Osteocyte (in vitro differentiated cells): Measurements from ENCODE around the gene ATXN1. TPM values are rescaled to one million over a fixed set of nuclear protein-coding genes. Genes with fewer than 3 reads are reported as not detected.

Source experiments
- DNase-seq: peaks from one replicate; pipeline ENCODE4 v3.0.0; 2021; ENCODE audit warnings: mixed read lengths; ENCODE audit not compliant: unreplicated experiment; ENCODE audit errors: extremely low spot score
- H3K27ac Mint-ChIP-seq: one replicate; pipeline ENCODE4 v1.8.0; 2021; ENCODE audit warnings: mild to moderate bottlenecking, mixed read lengths; ENCODE audit not compliant: unreplicated experiment
- H3K27me3 Mint-ChIP-seq: one replicate; pipeline ENCODE4 v1.8.0; 2021; ENCODE audit warnings: mixed read lengths; ENCODE audit not compliant: unreplicated experiment
- H3K36me3 Mint-ChIP-seq: one replicate; pipeline ENCODE4 v1.8.0; 2021; ENCODE audit warnings: mixed read lengths; ENCODE audit not compliant: unreplicated experiment
- H3K4me1 Mint-ChIP-seq: one replicate; pipeline ENCODE4 v1.8.0; 2021; ENCODE audit warnings: mixed read lengths; ENCODE audit not compliant: unreplicated experiment
- H3K4me3 Mint-ChIP-seq: one replicate; pipeline ENCODE4 v1.8.0; 2021; ENCODE audit warnings: mild to moderate bottlenecking, moderate library complexity, mixed read lengths; ENCODE audit not compliant: unreplicated experiment
- H3K9me3 Mint-ChIP-seq: one replicate; pipeline ENCODE4 v1.8.0; 2021; ENCODE audit warnings: mixed read lengths; ENCODE audit not compliant: unreplicated experiment
- total RNA-seq: library from RNA; stranded (reverse); gene quantifications from 2 replicates; pipeline ENCODE4 v1.2.1, GENCODE V29; 2021
- TF ChIP-seq, protein P1 (sequence below): fragments of 200-600 bp; sonication (generic); IDR thresholded peaks from 2 replicates; pipeline ENCODE4 v1.5.0; 2021; ENCODE audit warnings: antibody characterized with exemption, mild to moderate bottlenecking, moderate library complexity

Gene ATXN1
- total RNA-seq, 1 donor from 2014 or later: 54.4 TPM

DNA sequence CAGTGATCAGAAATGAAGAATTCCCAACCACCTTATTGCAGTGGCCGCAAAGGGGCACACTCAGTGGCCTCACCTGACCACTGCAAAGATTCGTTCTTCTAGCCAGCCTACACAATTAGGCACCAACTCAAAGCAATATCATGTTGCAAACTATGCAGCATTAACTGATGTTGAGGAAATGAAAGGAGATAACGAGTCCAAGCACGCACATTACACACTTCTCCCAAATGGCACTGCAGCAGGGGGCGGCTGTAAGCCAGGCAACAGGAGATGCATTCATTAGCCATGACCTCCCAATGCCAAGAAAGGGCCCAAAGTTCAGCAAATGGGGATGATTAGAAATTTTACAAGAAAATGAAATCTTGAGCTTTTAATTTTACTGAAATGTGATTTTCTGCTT is 39.3 kb downstream of the ATXN1 start:
- Mint-ChIP-seq H3K4me1 (peaks cover 81% of the 10 kb centered on the region), H3K4me3 (no peak overlapping the region), H3K36me3 (peaks cover 5% of the 10 kb centered on the region), H3K27me3 (no peaks in the 10 kb centered on the region), H3K27ac (peak overlapping the region; percentile 73), H3K9me3 (no peaks in the 10 kb centered on the region)
- TF ChIP-seq, protein P1, sequence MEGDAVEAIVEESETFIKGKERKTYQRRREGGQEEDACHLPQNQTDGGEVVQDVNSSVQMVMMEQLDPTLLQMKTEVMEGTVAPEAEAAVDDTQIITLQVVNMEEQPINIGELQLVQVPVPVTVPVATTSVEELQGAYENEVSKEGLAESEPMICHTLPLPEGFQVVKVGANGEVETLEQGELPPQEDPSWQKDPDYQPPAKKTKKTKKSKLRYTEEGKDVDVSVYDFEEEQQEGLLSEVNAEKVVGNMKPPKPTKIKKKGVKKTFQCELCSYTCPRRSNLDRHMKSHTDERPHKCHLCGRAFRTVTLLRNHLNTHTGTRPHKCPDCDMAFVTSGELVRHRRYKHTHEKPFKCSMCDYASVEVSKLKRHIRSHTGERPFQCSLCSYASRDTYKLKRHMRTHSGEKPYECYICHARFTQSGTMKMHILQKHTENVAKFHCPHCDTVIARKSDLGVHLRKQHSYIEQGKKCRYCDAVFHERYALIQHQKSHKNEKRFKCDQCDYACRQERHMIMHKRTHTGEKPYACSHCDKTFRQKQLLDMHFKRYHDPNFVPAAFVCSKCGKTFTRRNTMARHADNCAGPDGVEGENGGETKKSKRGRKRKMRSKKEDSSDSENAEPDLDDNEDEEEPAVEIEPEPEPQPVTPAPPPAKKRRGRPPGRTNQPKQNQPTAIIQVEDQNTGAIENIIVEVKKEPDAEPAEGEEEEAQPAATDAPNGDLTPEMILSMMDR: no peak
- no peak for DNase-seq

GRCh38 chr6:16720861-16721260 is 40.4 kb downstream of the ATXN1 start:
- Mint-ChIP-seq H3K27ac (no peak overlapping the region), H3K4me3 (no peak overlapping the region), H3K27me3 (no peaks in the 10 kb centered on the region), H3K4me1 (peaks cover 70% of the 10 kb centered on the region), H3K9me3 (no peaks in the 10 kb centered on the region), H3K36me3 (peaks cover 5% of the 10 kb centered on the region)
- DNase-seq: no peak
- TF ChIP-seq, protein P1: no peak

- Mint-ChIP-seq H3K36me3 (peaks cover 5% of the 10 kb centered on the region), H3K27ac (peak overlapping the region; percentile 58), H3K27me3 (no peaks in the 10 kb centered on the region), H3K4me1 (peaks cover 56% of the 10 kb centered on the region), H3K4me3 (no peak overlapping the region), H3K9me3 (no peaks in the 10 kb centered on the region)
- DNase-seq: no peak
- TF ChIP-seq, protein P1: no peak
Observed at GRCh38 chr6:16719488-16719887, 41.8 kb downstream of the ATXN1 start.

DNA sequence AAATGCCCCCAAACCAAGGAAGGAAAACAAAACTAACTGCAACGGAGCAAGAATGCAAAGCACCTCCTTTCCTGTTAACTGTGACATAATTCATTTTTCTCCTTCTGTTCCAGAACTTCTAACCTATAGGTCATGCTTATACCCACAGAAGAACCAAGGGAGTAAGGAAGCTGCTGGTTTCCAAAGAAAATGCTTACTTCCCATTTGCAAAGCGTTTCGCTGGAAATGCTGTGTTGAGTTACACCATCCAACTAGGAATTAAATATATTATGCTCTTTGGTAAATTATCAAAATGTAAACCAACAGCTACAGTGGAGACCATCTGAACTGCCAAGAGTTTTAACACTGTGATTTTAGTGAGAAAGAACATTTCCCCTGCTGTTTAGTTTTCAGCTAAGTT is 42.9 kb downstream of the ATXN1 start:
- TF ChIP-seq, protein P1: no peak
- no peaks in the 10 kb centered on the region for H3K27me3 Mint-ChIP-seq
- peaks cover 53% of the 10 kb centered on the region for H3K4me1 Mint-ChIP-seq
- H3K4me3 Mint-ChIP-seq: no peak overlapping the region
- no peak for DNase-seq
- H3K36me3 Mint-ChIP-seq: peaks cover 5% of the 10 kb centered on the region
- H3K9me3 Mint-ChIP-seq: no peaks in the 10 kb centered on the region
- H3K27ac Mint-ChIP-seq: peak overlapping the region; percentile 58

DNA sequence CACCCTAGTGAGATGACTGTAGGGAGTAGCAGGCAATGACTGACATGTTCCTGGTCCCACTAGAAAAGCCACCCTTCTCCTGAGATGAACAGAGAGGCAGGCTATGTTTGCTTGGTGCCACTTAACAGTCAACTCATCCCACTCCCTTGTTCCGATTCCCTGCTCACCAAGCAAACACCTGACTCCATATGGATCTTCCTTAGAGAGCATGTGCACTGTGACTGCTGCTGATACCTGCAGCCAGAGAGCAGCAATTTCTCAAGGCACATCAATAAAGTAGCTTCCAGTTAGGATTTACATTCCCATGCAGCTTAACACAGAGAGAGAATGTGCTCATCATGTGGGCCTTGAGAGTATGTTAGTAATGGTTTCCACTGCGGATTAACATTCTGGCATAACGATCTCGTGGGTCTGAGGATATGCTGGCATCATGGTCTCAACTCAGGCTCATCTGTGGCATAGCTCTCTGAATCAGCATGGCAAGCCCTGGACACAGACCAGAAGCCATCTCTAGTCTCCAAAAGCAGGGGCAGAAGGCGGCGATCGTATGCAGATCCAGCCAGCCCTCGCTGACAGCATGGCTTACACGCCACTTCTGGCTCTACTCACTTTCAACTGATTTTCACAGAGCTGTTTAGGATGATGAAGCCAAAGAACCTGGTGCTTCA is 43.9 kb downstream of the ATXN1 start:
- peaks cover 4% of the 10 kb centered on the region for H3K36me3 Mint-ChIP-seq
- H3K4me1 Mint-ChIP-seq: peaks cover 54% of the 10 kb centered on the region
- H3K27me3 Mint-ChIP-seq: no peaks in the 10 kb centered on the region
- no peaks in the 10 kb centered on the region for H3K9me3 Mint-ChIP-seq
- TF ChIP-seq, protein P1: no peak
- no peak overlapping the region for H3K4me3 Mint-ChIP-seq
- no peak for DNase-seq
- H3K27ac Mint-ChIP-seq: peak overlapping the region; percentile 27
